ENCODE measurements around the gene E2F2.

DNA sequence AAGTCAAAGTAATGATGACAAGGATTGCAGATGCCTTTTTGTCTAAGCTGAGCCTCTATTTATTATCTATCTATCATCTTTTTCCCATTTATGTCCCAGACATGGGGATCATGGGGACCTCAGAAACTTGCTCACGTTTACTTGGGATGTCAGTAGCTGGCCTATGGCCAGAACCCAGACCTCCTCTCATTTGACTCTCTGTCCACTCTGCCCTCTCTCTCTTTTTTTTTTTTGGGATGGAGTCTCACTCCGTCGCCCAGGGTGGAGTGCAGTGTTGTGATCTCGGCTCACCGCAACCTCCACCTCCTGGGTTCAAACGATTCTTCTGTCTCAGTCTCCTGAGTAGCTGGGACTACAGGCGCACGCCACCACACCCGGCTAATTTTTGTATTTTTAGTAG is 32.0 kb upstream of the E2F2 start:
- no peak for TF ChIP-seq POLR2A (IDR thresholded peaks at IDR 0.05)
- TF ChIP-seq, protein P1, sequence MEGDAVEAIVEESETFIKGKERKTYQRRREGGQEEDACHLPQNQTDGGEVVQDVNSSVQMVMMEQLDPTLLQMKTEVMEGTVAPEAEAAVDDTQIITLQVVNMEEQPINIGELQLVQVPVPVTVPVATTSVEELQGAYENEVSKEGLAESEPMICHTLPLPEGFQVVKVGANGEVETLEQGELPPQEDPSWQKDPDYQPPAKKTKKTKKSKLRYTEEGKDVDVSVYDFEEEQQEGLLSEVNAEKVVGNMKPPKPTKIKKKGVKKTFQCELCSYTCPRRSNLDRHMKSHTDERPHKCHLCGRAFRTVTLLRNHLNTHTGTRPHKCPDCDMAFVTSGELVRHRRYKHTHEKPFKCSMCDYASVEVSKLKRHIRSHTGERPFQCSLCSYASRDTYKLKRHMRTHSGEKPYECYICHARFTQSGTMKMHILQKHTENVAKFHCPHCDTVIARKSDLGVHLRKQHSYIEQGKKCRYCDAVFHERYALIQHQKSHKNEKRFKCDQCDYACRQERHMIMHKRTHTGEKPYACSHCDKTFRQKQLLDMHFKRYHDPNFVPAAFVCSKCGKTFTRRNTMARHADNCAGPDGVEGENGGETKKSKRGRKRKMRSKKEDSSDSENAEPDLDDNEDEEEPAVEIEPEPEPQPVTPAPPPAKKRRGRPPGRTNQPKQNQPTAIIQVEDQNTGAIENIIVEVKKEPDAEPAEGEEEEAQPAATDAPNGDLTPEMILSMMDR (IDR thresholded peaks at IDR 0.05 in 8 of 11, conservative IDR thresholded peaks at IDR 0.05 in 3 of 11): no peak

Measured in spleen (tissue), 7 donors.